ENCODE data around the gene RPSA.

DNA sequence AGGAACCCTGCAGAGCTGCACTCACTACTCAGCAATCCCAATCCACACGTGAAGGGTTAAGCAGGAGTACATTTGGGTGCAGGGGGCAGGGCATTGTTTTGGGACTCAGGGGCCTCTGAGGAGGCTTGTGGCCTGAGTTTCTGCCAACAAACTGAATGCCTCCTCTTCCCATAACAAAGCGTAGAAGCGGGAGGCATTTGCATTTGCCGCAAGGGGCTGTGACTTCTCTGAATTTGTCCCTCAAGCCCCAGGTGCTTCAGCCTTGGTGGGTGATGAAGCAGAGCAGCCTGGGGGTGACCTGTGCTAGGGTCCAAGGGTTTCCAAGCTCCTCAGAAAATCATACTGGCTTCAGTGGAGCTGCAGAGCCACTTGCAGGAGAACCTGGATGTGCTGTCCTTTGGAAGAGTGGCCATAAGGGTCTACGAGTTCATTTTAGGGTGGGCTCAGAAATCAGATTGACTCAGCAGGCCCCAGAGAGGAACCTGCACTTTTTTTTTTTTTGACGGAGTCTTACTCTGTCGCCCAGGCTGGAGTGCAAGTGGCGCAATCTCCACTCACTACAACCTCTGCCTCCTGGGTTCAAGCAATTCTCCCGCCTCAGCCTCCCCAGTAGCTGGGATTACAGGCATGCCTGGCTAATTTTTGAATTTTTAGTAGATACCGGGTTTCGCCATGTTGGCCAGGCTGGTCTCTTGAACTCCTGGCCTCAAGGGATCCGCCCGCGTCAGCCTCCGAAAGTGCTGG, 1.4 kb upstream of the RPSA start:
- TF ChIP-seq TEAD1 (CRISPR knock-in tag; IDR thresholded peaks at IDR 0.05) (no peak; the same call in 1 of the 2 replicates), MYBL2 (CRISPR knock-in tag; IDR thresholded peaks at IDR 0.05) (no peak)

Measured in WTC11 (cell line).